ENCODE results near the gene ETS2. TPM values are rescaled to one million over a fixed set of nuclear protein-coding genes. Genes with fewer than 3 reads are reported as not detected.

ETS2 gene
- total RNA-seq, 1 experiment from 2014 or later: 35.3 TPM

GRCh38 chr21:38806942-38807284, 1.2 kb downstream of the ETS2 start:
- Mint-ChIP-seq H3K36me3 (ENCODE audit: insufficient read depth in 1 of 3, low read depth in 3 of 3) (peaks cover 11 to 24% (median 19%) of the 10 kb centered on the region in 3 experiments; a peak in 6 of 7 replicates), H3K27me3 (ENCODE audit: low read depth) (peaks cover 12% of the 10 kb centered on the region), H3K4me3 (peak overlapping the region; percentile 80 to 92), H3K27ac (peak overlapping the region in 2 of 3 experiments; percentile 78 to 83; a peak in 3 of 7 replicates), H3K9me3 (no peaks in the 10 kb centered on the region; a peak in 1 of 5 replicates), H3K4me1 (peaks cover 52 to 53% of the 10 kb centered on the region in 2 experiments)
- no peak overlapping the region for H2BK120ac ChIP-seq (ENCODE audit: low read depth, low read length, poor library complexity, severe bottlenecking)
- H3K56ac ChIP-seq (ENCODE audit: insufficient read length, low read depth, low read length): no peak overlapping the region
- H2BK5ac ChIP-seq (ENCODE audit: insufficient read length, low read length): no peak overlapping the region
- H3K23ac ChIP-seq (ENCODE audit: insufficient read length, low read depth, low read length): no peak overlapping the region
- H4K91ac ChIP-seq (ENCODE audit: insufficient read length, low read depth, low read length): no peak overlapping the region
- H3K27ac ChIP-seq (ENCODE audit: insufficient read length, low read depth, low read length): no peak overlapping the region
- peaks cover 11% of the 10 kb centered on the region; the same call in 1 of the 2 replicates for H3K4me1 ChIP-seq (ENCODE audit: insufficient read depth, low read length)
- no peak overlapping the region for H3K18ac ChIP-seq (ENCODE audit: insufficient read length, low read depth, low read length)
- no peak for TF ChIP-seq CTCF (conservative IDR thresholded peaks at IDR 0.05)
- H3K27me3 ChIP-seq (ENCODE audit: insufficient read depth, low read length): no peaks in the 10 kb centered on the region; the same call in 1 of the 2 replicates
- peaks cover 24% of the 10 kb centered on the region; the same call in 1 of the 2 replicates for H3K79me2 ChIP-seq (ENCODE audit: insufficient read depth, low read length)
- no peak overlapping the region for H4K8ac ChIP-seq (replicated peaks; ENCODE audit: insufficient read length, low read depth, low read length)
- peak overlapping the region; percentile 91 for H3K4me2 ChIP-seq (ENCODE audit: insufficient read depth, insufficient read length, low read length)
- H3T11ph ChIP-seq (ENCODE audit: low read length): no peak overlapping the region
- DNase-seq: no peak
- H3K9ac ChIP-seq (ENCODE audit: extremely low read depth, insufficient read length, low read length): peak overlapping the region; percentile 66
- H3K79me1 ChIP-seq (ENCODE audit: insufficient read depth, low read depth, low read length, poor library complexity, severe bottlenecking): peaks cover 10% of the 10 kb centered on the region
- H2AFZ ChIP-seq (ENCODE audit: low read length): no peak overlapping the region
- no peak overlapping the region for H3K14ac ChIP-seq (ENCODE audit: insufficient read depth, low read length)
- H2BK12ac ChIP-seq (ENCODE audit: insufficient read length, low read depth, low read length): no peak overlapping the region
- no CpG with 5 or more reads among the region's 9 CpGs for WGBS (ENCODE audit: extremely low coverage, insufficient read length, low lambda C conversion rate)
- H4K20me1 ChIP-seq (ENCODE audit: control insufficient read depth, insufficient read depth, insufficient read length): no peaks in the 10 kb centered on the region
- H3K4ac ChIP-seq (ENCODE audit: low read depth, low read length): no peak overlapping the region
- no peak overlapping the region for H2BK15ac ChIP-seq (ENCODE audit: low read depth, low read length)
- H4K5ac ChIP-seq (ENCODE audit: insufficient read length, low read depth, low read length): no peak overlapping the region
- no peak overlapping the region for H2AK5ac ChIP-seq (ENCODE audit: insufficient read length, low read length)
- H2BK20ac ChIP-seq (ENCODE audit: low read depth, low read length, poor library complexity, severe bottlenecking): no peak overlapping the region
- peaks cover 20% of the 10 kb centered on the region for H3K23me2 ChIP-seq (ENCODE audit: insufficient read length, low read depth, low read length, poor library complexity, severe bottlenecking)
- H3K9me3 ChIP-seq (ENCODE audit: control insufficient read depth, low read depth, low read length): no peaks in the 10 kb centered on the region

Data from H9 (cell line).